ENCODE measurements around the gene KMT2A.
"Not testable (repeated sequence)": the region's sequence is repeated elsewhere in the genome, so short reads cannot be mapped to it uniquely, and the experiment has no call there.

- TF ChIP-seq CTCF (conservative IDR thresholded peaks at IDR 0.05 in 1 of 2, IDR thresholded peaks at IDR 0.05 in 1 of 2; ENCODE audit: extremely low read depth in 1 of 2, insufficient read depth in 1 of 2, low read depth in 1 of 2, low read length in 2 of 2); EZH2 (IDR thresholded peaks at IDR 0.05; ENCODE audit: borderline replicate concordance, low read length): not testable (repeated sequence)
Measured at GRCh38 chr11:118402594-118402993, 33.7 kb upstream of the KMT2A start.
